ENCODE measurements around the gene RNLS.

GRCh38 chr10:88253622-88254021 is 329.5 kb downstream of the RNLS start:
- no peak for TF ChIP-seq POLR2A (IDR thresholded peaks at IDR 0.05)
- TF ChIP-seq, protein P1, sequence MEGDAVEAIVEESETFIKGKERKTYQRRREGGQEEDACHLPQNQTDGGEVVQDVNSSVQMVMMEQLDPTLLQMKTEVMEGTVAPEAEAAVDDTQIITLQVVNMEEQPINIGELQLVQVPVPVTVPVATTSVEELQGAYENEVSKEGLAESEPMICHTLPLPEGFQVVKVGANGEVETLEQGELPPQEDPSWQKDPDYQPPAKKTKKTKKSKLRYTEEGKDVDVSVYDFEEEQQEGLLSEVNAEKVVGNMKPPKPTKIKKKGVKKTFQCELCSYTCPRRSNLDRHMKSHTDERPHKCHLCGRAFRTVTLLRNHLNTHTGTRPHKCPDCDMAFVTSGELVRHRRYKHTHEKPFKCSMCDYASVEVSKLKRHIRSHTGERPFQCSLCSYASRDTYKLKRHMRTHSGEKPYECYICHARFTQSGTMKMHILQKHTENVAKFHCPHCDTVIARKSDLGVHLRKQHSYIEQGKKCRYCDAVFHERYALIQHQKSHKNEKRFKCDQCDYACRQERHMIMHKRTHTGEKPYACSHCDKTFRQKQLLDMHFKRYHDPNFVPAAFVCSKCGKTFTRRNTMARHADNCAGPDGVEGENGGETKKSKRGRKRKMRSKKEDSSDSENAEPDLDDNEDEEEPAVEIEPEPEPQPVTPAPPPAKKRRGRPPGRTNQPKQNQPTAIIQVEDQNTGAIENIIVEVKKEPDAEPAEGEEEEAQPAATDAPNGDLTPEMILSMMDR (IDR thresholded peaks at IDR 0.05): no peak

Data from vagina (tissue), 2 donors.